HepG2 (cell line): ENCODE results near the gene ZNF607. TPM values are rescaled to one million over a fixed set of nuclear protein-coding genes. Genes with fewer than 3 reads are reported as not detected.

ENCODE experiments used
- ATAC-seq: fragments of 200-7000 bp; cut with Tn5 transposase; 3 replicates; pipeline ENCODE4 v1.9.1; 2020; ENCODE audit warnings: mild to moderate bottlenecking, moderate library complexity
- BruUV-seq: library from RNA; stranded (reverse); fragments of 400-500 nt; replicated peaks from 2 replicates; lab custom pipeline; 2021; lab: Mats Ljungman, UMichigan
- CTCF ChIA-PET: fragments of 300-600 bp; formaldehyde crosslinking; extraction: SDS; loops from one replicate; lab custom pipeline; 2021; ENCODE audit warnings: low total read pairs, inconsistent platforms, low intra/inter-chr PET ratio; lab: Yijun Ruan, JAX
- POLR2A ChIA-PET: fragments of 350-600 bp; sonication (Branson Sonifier 250); formaldehyde crosslinking; loops from one replicate; lab custom pipeline; 2020; ENCODE audit warnings: antibody characterized with exemption, inconsistent platforms; lab: Yijun Ruan, JAX
- DNase-seq: peaks from one replicate; pipeline ENCODE4 v3.0.0-alpha.2; 2015; ENCODE audit warnings: low spot score
- FAIRE-seq: peaks from 3 replicates; lab custom pipeline; 2011; peaks lifted over from hg19 to GRCh38; lab: Jason Lieb, UNC
- H2AFZ ChIP-seq: one replicate; pipeline ENCODE4 v1.6.1; 2011; ENCODE audit warnings: low read length, inconsistent platforms
- H3K27ac ChIP-seq: fragments of 300-600 bp; 3 replicates; pipeline ENCODE4 v1.8.0; 2011; ENCODE audit warnings: mixed run types, mild to moderate bottlenecking, mixed read lengths, low read length, inconsistent platforms; ENCODE audit not compliant: insufficient read depth; ENCODE audit errors: extremely low read length
- H3K27me3 ChIP-seq, 2 experiments: fragments of 200-600 bp in 1 of 2; 2 replicates in 1 of 2; 3 replicates in 1 of 2; pipeline versions ENCODE4 v1.6.0 to v1.8.0; 2011; ENCODE audit warnings: low read length in 2 of 2, mild to moderate bottlenecking in 2 of 2, moderate library complexity in 2 of 2, inconsistent platforms in 1 of 2; ENCODE audit not compliant: insufficient read depth in 2 of 2, control insufficient read depth in 1 of 2
- H3K36me3 ChIP-seq, 2 experiments: fragments of 200-600 bp in 1 of 2; replicated peaks in 1 of 2; 2 replicates in 1 of 2; 3 replicates in 1 of 2; pipeline versions ENCODE4 v1.5.1 to v1.8.0; 2011; ENCODE audit warnings: low read length in 2 of 2, inconsistent platforms in 1 of 2; ENCODE audit not compliant: insufficient read depth in 2 of 2, control insufficient read depth in 1 of 2
- H3K4me1 ChIP-seq: 2 replicates; pipeline ENCODE4 v1.5.1; 2012; ENCODE audit warnings: low read length, inconsistent platforms; ENCODE audit not compliant: insufficient read depth
- H3K4me2 ChIP-seq: 2 replicates; pipeline ENCODE4 v1.6.0; 2011; ENCODE audit warnings: low read depth, low read length, inconsistent platforms
- H3K4me3 ChIP-seq, 3 experiments: fragments of 200-600 bp in 1 of 3; sonication (generic), shearing (Covaris generic) in 1 of 3; replicated peaks in 1 of 3; 2 replicates each; pipeline ENCODE4 v1.5.1; 2011 to 2016; ENCODE audit warnings: low read length in 3 of 3, inconsistent platforms in 2 of 3, low read depth in 2 of 3, mild to moderate bottlenecking in 2 of 3, control low read depth in 1 of 3, mixed read lengths in 1 of 3; ENCODE audit not compliant: insufficient read depth in 1 of 3
- H3K79me2 ChIP-seq: one replicate; pipeline ENCODE4 v1.6.1; 2011; ENCODE audit warnings: low read length, inconsistent platforms; ENCODE audit not compliant: insufficient read depth
- H3K9ac ChIP-seq: 2 replicates; pipeline ENCODE4 v1.6.0; 2011; ENCODE audit warnings: mild to moderate bottlenecking, low read depth, low read length, inconsistent platforms; ENCODE audit not compliant: insufficient read depth
- H3K9me3 ChIP-seq: 2 replicates; pipeline ENCODE4 v1.5.1; 2012; ENCODE audit warnings: mild to moderate bottlenecking, low read length
- H4K20me1 ChIP-seq: 2 replicates; pipeline ENCODE4 v1.6.0; 2011; ENCODE audit warnings: inconsistent platforms, mild to moderate bottlenecking, low read length, moderate library complexity; ENCODE audit not compliant: insufficient read depth
- CHCHD3 ChIP-seq: sonication (generic); formaldehyde crosslinking; IDR thresholded peaks from 2 replicates; pipeline ENCODE4 v1.8.0; 2022; ENCODE audit warnings: mild to moderate bottlenecking, missing genetic modification reagents, moderate library complexity
- EZH2 ChIP-seq: conservative IDR thresholded peaks from 2 replicates; pipeline ENCODE4 v1.6.1; 2012; ENCODE audit warnings: mild to moderate bottlenecking, low read depth, low read length, moderate library complexity
- RAD21 ChIP-seq: fragments of 450-650 bp; formaldehyde crosslinking; IDR thresholded peaks from 2 replicates; pipeline ENCODE4 v1.5.0; 2020; ENCODE audit warnings: mild to moderate bottlenecking
- YEATS4 ChIP-seq: sonication (generic); formaldehyde crosslinking; IDR thresholded peaks from 2 replicates; pipeline ENCODE4 v1.4.0; 2020; ENCODE audit warnings: missing genetic modification reagents, borderline replicate concordance
- ZNF34 ChIP-seq: sonication (generic); formaldehyde crosslinking; IDR thresholded peaks from 2 replicates; pipeline ENCODE4 v1.4.0; 2020; ENCODE audit warnings: mild to moderate bottlenecking, missing genetic modification reagents, borderline replicate concordance
- ZNF550 ChIP-seq: sonication (generic); formaldehyde crosslinking; IDR thresholded peaks from 2 replicates; pipeline ENCODE4 v1.4.0; 2020; ENCODE audit warnings: mild to moderate bottlenecking, missing genetic modification reagents, borderline replicate concordance
- ZNF703 ChIP-seq: sonication (generic); formaldehyde crosslinking; IDR thresholded peaks from 2 replicates; pipeline ENCODE4 v1.5.1; 2020; ENCODE audit warnings: missing genetic modification reagents, mild to moderate bottlenecking, moderate library complexity, borderline replicate concordance
- ZNF720 ChIP-seq: sonication (generic); formaldehyde crosslinking; IDR thresholded peaks from 2 replicates; pipeline ENCODE4 v1.4.0; 2020; ENCODE audit warnings: missing genetic modification reagents
- ZNF773 ChIP-seq: sonication (generic); formaldehyde crosslinking; IDR thresholded peaks from 2 replicates; pipeline ENCODE4 v1.4.0; 2020; ENCODE audit warnings: missing genetic modification reagents, borderline replicate concordance
- ZNF788 ChIP-seq: sonication (generic); formaldehyde crosslinking; IDR thresholded peaks from 2 replicates; pipeline ENCODE4 v1.5.0; 2020; ENCODE audit warnings: mild to moderate bottlenecking, missing genetic modification reagents, borderline replicate concordance
- WGBS: methylation state at CpG from one replicate; pipeline ENCODE4 v1.1.6; 2017; ENCODE audit warnings: low lambda C conversion rate; 5-methylcytosine and 5-hydroxymethylcytosine counted together
- in situ Hi-C: cut with HindIII; loops from 2 replicates; pipeline ENCODE4 v1.10.0; 2017; ENCODE audit warnings: low pct_unique_long_range_greater_than_20kb; ENCODE audit not compliant: extremely low pct_ligation_motif_present
- intact Hi-C: fragments of 100-400 bp; cut with micrococcal nuclease; formaldehyde crosslinking; loops from one replicate; pipeline ENCODE4 v1.10.0; 2022; ENCODE audit not compliant: unreplicated experiment
- polyA plus RNA-seq, 8 experiments: library from polyadenylated mRNA; depleted of rRNA in 3 of 8; stranded (reverse) in 7 of 8; unstranded in 1 of 8; fragments of >200 nt; fragmentation: Illumina TruSeq in 4 of 8; extraction: Trizol in 4 of 8; gene quantifications; 2 replicates each; pipeline versions ENCODE4 v1.2.1 to v1.2.3, GENCODE V29; 2011 to 2016; ENCODE audit warnings: low read depth in 4 of 8, missing spikeins in 1 of 8, mixed read lengths in 1 of 8; ENCODE audit not compliant: insufficient read depth in 1 of 8
- total RNA-seq, 5 experiments: library from RNA; depleted of rRNA; stranded (reverse); fragments of >200 nt; fragmentation: Illumina TruSeq; extraction: Trizol; gene quantifications; 2 replicates each; pipeline ENCODE4 v1.2.3, GENCODE V29; 2016; ENCODE audit warnings: low read depth in 1 of 5
- TF ChIP-seq, protein P1 (sequence below): sonication (generic); formaldehyde crosslinking; IDR thresholded peaks from 2 replicates; pipeline ENCODE4 v1.4.0; 2020; ENCODE audit warnings: mild to moderate bottlenecking, missing genetic modification reagents, borderline replicate concordance
- TF ChIP-seq, protein P2 (sequence below): sonication (generic); formaldehyde crosslinking; IDR thresholded peaks from 2 replicates; pipeline ENCODE4 v1.8.0; 2022; ENCODE audit warnings: mild to moderate bottlenecking, missing genetic modification reagents, borderline replicate concordance
- TF ChIP-seq, protein P3 (sequence below): IDR thresholded peaks from 2 replicates; pipeline ENCODE4 v1.6.1; 2016; ENCODE audit warnings: missing compliant biosample characterization, missing genetic modification reagents, borderline replicate concordance
- TF ChIP-seq, protein P4 (sequence below): sonication (generic); formaldehyde crosslinking; IDR thresholded peaks from 2 replicates; pipeline ENCODE4 v1.5.0; 2020; ENCODE audit warnings: missing genetic modification reagents
- TF ChIP-seq, protein P5 (sequence below): sonication (generic); formaldehyde crosslinking; conservative IDR thresholded peaks from 2 replicates; pipeline ENCODE4 v1.5.0; 2020; ENCODE audit warnings: missing genetic modification reagents

The ZNF607 gene
- total and polyA plus RNA-seq, 2 of the 13 experiments (the other 11 are each of a cell fraction or from before 2014, with no cell fraction given): 3.8 to 8.3 TPM

DNA sequence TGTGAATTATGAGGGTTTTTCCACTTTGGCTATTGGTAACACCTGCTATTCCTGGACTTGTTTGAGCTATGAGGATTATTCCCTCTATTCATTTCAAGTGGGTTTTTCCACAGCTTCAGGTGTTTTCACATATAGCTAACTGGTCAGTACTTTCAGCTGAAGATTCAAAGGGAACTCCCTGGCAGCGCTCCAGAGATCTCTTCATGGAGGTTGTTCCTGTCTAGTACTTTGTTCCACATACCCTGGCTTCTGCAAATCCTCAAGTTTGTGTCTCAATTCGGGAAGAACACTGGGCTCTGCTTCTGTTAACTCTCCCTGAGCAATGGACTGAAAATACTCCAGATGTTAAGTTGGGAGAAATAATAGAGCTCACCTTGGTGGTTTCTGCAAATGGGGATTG lies 5.6 kb upstream of the ZNF607 start:
- BruUV-seq: no TSS peak
- ATAC-seq: no peak
- POLR2A ChIA-PET: no interaction called here

More for the DNA sequence above, 5.6 kb upstream of the ZNF607 start:
- H3K4me1 ChIP-seq: no peaks in the 10 kb centered on the region
- H3K36me3 ChIP-seq: no peaks in the 10 kb centered on the region
- intact Hi-C loops: no loop called here
- in situ Hi-C loops: no loop called here
- no peak overlapping the region for H3K4me3 ChIP-seq
- H3K79me2 ChIP-seq: no peaks in the 10 kb centered on the region
- CTCF ChIA-PET: no interaction called here
- FAIRE-seq (no peak), DNase-seq (no peak)
- TF ChIP-seq ZNF703 (CRISPR knock-in tag) (no peak), ZNF788 (CRISPR knock-in tag) (no peak), EZH2 (no peak), ZNF550 (CRISPR knock-in tag) (no peak), ZNF34 (no peak), ZNF773 (CRISPR knock-in tag) (no peak), CHCHD3 (no peak), ZNF720 (CRISPR knock-in tag) (no peak), RAD21 (CRISPR knock-in tag) (no peak), YEATS4 (CRISPR knock-in tag) (no peak)
- TF ChIP-seq, protein P1, sequence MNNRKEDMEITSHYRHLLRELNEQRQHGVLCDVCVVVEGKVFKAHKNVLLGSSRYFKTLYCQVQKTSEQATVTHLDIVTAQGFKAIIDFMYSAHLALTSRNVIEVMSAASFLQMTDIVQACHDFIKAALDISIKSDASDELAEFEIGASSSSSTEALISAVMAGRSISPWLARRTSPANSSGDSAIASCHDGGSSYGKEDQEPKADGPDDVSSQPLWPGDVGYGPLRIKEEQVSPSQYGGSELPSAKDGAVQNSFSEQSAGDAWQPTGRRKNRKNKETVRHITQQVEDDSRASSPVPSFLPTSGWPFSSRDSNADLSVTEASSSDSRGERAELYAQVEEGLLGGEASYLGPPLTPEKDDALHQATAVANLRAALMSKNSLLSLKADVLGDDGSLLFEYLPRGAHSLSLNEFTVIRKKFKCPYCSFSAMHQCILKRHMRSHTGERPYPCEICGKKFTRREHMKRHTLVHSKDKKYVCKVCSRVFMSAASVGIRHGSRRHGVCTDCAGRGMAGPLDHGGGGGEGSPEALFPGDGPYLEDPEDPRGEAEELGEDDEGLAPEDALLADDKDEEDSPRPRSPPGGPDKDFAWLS (CRISPR knock-in tag): no peak
- TF ChIP-seq, protein P2, sequence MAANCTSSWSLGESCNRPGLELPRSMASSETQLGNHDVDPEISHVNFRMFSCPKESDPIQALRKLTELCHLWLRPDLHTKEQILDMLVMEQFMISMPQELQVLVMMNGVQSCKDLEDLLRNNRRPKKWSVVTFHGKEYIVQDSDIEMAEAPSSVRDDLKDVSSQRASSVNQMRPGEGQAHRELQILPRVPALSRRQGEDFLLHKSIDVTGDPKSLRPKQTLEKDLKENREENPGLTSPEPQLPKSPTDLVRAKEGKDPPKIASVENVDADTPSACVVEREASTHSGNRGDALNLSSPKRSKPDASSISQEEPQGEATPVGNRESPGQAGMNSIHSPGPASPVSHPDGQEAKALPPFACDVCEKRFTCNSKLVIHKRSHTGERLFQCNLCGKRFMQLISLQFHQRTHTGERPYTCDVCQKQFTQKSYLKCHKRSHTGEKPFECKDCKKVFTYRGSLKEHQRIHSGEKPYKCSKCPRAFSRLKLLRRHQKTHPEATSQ (CRISPR knock-in tag): no peak
- TF ChIP-seq, protein P3, sequence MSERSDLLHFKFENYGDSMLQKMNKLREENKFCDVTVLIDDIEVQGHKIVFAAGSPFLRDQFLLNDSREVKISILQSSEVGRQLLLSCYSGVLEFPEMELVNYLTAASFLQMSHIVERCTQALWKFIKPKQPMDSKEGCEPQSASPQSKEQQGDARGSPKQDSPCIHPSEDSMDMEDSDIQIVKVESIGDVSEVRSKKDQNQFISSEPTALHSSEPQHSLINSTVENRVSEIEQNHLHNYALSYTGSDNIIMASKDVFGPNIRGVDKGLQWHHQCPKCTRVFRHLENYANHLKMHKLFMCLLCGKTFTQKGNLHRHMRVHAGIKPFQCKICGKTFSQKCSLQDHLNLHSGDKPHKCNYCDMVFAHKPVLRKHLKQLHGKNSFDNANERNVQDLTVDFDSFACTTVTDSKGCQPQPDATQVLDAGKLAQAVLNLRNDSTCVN (CRISPR knock-in tag): no peak
- TF ChIP-seq, protein P4, sequence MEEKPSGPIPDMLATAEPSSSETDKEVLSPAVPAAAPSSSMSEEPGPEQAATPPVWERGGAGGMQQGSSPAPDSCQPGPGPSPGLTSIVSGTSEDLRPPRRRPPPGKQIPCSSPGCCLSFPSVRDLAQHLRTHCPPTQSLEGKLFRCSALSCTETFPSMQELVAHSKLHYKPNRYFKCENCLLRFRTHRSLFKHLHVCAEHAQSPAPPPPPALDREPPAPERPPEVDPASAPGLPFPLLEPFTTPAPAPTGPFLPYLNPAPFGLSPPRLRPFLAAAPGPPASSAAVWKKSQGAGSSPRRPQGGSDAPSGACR (CRISPR knock-in tag): no peak
- TF ChIP-seq, protein P5, sequence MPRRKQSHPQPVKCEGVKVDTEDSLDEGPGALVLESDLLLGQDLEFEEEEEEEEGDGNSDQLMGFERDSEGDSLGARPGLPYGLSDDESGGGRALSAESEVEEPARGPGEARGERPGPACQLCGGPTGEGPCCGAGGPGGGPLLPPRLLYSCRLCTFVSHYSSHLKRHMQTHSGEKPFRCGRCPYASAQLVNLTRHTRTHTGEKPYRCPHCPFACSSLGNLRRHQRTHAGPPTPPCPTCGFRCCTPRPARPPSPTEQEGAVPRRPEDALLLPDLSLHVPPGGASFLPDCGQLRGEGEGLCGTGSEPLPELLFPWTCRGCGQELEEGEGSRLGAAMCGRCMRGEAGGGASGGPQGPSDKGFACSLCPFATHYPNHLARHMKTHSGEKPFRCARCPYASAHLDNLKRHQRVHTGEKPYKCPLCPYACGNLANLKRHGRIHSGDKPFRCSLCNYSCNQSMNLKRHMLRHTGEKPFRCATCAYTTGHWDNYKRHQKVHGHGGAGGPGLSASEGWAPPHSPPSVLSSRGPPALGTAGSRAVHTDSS (CRISPR knock-in tag): no peak
- no peaks in the 10 kb centered on the region for H3K27me3 ChIP-seq
- no peak overlapping the region for H3K27ac ChIP-seq
- H4K20me1 ChIP-seq: no peaks in the 10 kb centered on the region
- H3K9me3 ChIP-seq: no peaks in the 10 kb centered on the region
- H2AFZ ChIP-seq: no peak overlapping the region
- no peak overlapping the region for H3K4me2 ChIP-seq
- 70% methylated on average over 2 of the region's 2 CpGs for WGBS
- no peak overlapping the region for H3K9ac ChIP-seq
